K562 (cell line): Measurements from ENCODE around the gene NOL12. TPM values are rescaled to one million over a fixed set of nuclear protein-coding genes. Genes with fewer than 3 reads are reported as not detected.
A peak's percentile ranks its signal among the peaks of the same experiment; 100 is the strongest.

Experiments
- ATAC-seq: fragments of 200-7000 bp; cut with Tn5 transposase; 3 replicates; pipeline ENCODE4 v1.9.1; 2020; ENCODE audit warnings: moderate library complexity
- BruUV-seq: library from RNA; stranded (reverse); fragments of 400-500 nt; replicated peaks from 2 replicates; lab custom pipeline; 2021; lab: Mats Ljungman, UMichigan
- CTCF ChIA-PET: fragments of 300-600 bp; formaldehyde crosslinking; extraction: SDS; loops from one replicate; lab custom pipeline; 2021; ENCODE audit warnings: low intra/inter-chr PET ratio; lab: Yijun Ruan, JAX
- POLR2A ChIA-PET: fragments of 300-600, 350-650 bp; sonication (Branson Sonifier 250); formaldehyde crosslinking; extraction: SDS; loops from one replicate; lab custom pipeline; 2021; ENCODE audit warnings: antibody characterized with exemption, inconsistent platforms; lab: Yijun Ruan, JAX
- DNase-seq, 4 experiments: peaks; one replicate each; pipeline versions ENCODE4 v3.0.0 to v3.0.0-alpha.2; 2011 to 2018; ENCODE audit warnings: low spot score in 3 of 4, mixed read lengths in 3 of 4; ENCODE audit errors: extremely low read depth in 1 of 4
- FAIRE-seq: peaks from 2 replicates; lab custom pipeline; 2011; peaks lifted over from hg19 to GRCh38; lab: Jason Lieb, UNC
- H2AFZ ChIP-seq: 2 replicates; pipeline ENCODE4 v1.6.0; 2011; ENCODE audit warnings: low read depth, low read length, control low read depth, inconsistent platforms
- H3K27ac ChIP-seq: fragments of 200-600 bp; 3 replicates; pipeline ENCODE4 v1.8.0; 2011; ENCODE audit warnings: low read depth, mild to moderate bottlenecking, control low read depth, inconsistent platforms, low read length, moderate library complexity, mixed read lengths; ENCODE audit errors: extremely low read depth
- H3K27me3 ChIP-seq, 2 experiments: fragments of 300-600 bp in 1 of 2; 2 replicates in 1 of 2; 3 replicates in 1 of 2; pipeline versions ENCODE4 v1.6.0 to v1.8.0; 2011; ENCODE audit warnings: inconsistent platforms in 2 of 2, low read length in 2 of 2, mild to moderate bottlenecking in 1 of 2, mixed read lengths in 1 of 2, moderate library complexity in 1 of 2; ENCODE audit not compliant: control insufficient read depth in 2 of 2, insufficient read depth in 2 of 2
- H3K36me3 ChIP-seq: fragments of 300-600 bp; 3 replicates; pipeline ENCODE4 v1.8.0; 2011; ENCODE audit warnings: mild to moderate bottlenecking, low read length, inconsistent platforms; ENCODE audit not compliant: control insufficient read depth, insufficient read depth
- H3K4me1 ChIP-seq, 2 experiments: fragments of 200-600 bp in 1 of 2; replicated peaks in 1 of 2; 2 replicates in 1 of 2; 3 replicates in 1 of 2; pipeline versions ENCODE4 v1.5.1 to v1.8.0; 2011; ENCODE audit warnings: inconsistent platforms in 2 of 2, low read length in 2 of 2, mild to moderate bottlenecking in 1 of 2, mixed read lengths in 1 of 2, moderate library complexity in 1 of 2; ENCODE audit not compliant: control insufficient read depth in 2 of 2, insufficient read depth in 2 of 2
- H3K4me2 ChIP-seq: 2 replicates; pipeline ENCODE4 v1.6.1; 2011; ENCODE audit warnings: low read length, control low read depth, inconsistent platforms, mixed read lengths; ENCODE audit not compliant: insufficient read depth
- H3K4me3 ChIP-seq: fragments of 200-600 bp; sonication (generic), shearing (Covaris generic); 2 replicates; pipeline ENCODE4 v1.5.1; 2016; ENCODE audit warnings: control low read depth, inconsistent platforms
- H3K79me2 ChIP-seq: fragments of 200-600 bp; 3 replicates; pipeline ENCODE4 v1.8.0; 2011; ENCODE audit warnings: low read length, inconsistent platforms; ENCODE audit not compliant: control insufficient read depth, insufficient read depth
- H3K9ac ChIP-seq, 2 experiments: 2 replicates each; pipeline versions ENCODE4 v1.6.0 to v1.6.1; 2011; ENCODE audit warnings: low read depth in 2 of 2, low read length in 2 of 2, control low read depth in 1 of 2, inconsistent platforms in 1 of 2, mild to moderate bottlenecking in 1 of 2, mixed read lengths in 1 of 2; ENCODE audit not compliant: insufficient read depth in 1 of 2
- H3K9me1 ChIP-seq: one replicate; pipeline ENCODE4 v1.6.0; 2011; ENCODE audit warnings: inconsistent platforms, mild to moderate bottlenecking, low read length, moderate library complexity; ENCODE audit not compliant: control insufficient read depth, insufficient read depth
- H3K9me3 ChIP-seq: replicated peaks from 2 replicates; pipeline ENCODE4 v1.5.1; 2011; ENCODE audit warnings: low read depth, low read length, inconsistent platforms; ENCODE audit not compliant: control insufficient read depth, insufficient read depth
- H4K20me1 ChIP-seq: replicated peaks from 2 replicates; pipeline ENCODE4 v1.6.1; 2011; ENCODE audit warnings: low read length, inconsistent platforms, mixed read lengths; ENCODE audit not compliant: control insufficient read depth, insufficient read depth
- ADNP ChIP-seq: fragments of 200-800 bp; sonication (Bioruptor generic); IDR thresholded peaks from 2 replicates; pipeline ENCODE4 v1.6.1; 2016; ENCODE audit warnings: missing genetic modification characterization, missing compliant biosample characterization
- BMI1 ChIP-seq: fragments of 150-350 bp; IDR thresholded peaks from 2 replicates; pipeline ENCODE4 v1.6.1; 2014; ENCODE audit warnings: low read length
- CHD1 ChIP-seq: fragments of 200-600 bp; sonication (generic); IDR thresholded peaks from one replicate; pipeline ENCODE4 v1.6.1; 2012; ENCODE audit warnings: mild to moderate bottlenecking, moderate library complexity, low read length, inconsistent platforms
- FOS ChIP-seq: IDR thresholded peaks from 3 replicates; pipeline ENCODE4 v1.6.1; 2011; ENCODE audit not compliant: insufficient read length; ENCODE audit errors: extremely low read depth
- HMBOX1 ChIP-seq: sonication (generic); IDR thresholded peaks from 2 replicates; pipeline ENCODE4 v1.6.1; 2016
- HOMEZ ChIP-seq: fragments of 250-450 bp; sonication (Bioruptor Pico); IDR thresholded peaks from 2 replicates; pipeline ENCODE4 v1.4.0; 2020; ENCODE audit warnings: mild to moderate bottlenecking, moderate library complexity
- MIER1 ChIP-seq: fragments of 450-650 bp; IDR thresholded peaks from 2 replicates; pipeline ENCODE4 v1.6.1; 2016; ENCODE audit warnings: antibody characterized with exemption, mild to moderate bottlenecking, low read depth
- MXI1 ChIP-seq: IDR thresholded peaks from 2 replicates; pipeline ENCODE4 v1.6.1; 2011; ENCODE audit warnings: low read depth, mild to moderate bottlenecking, improper control_type of control experiment, low read length
- NR2C1 ChIP-seq, 2 experiments: fragments of 450-650 bp; IDR thresholded peaks; 2 replicates each; pipeline ENCODE4 v1.6.1; 2017; ENCODE audit warnings: mild to moderate bottlenecking in 2 of 2, antibody characterized with exemption in 1 of 2, inconsistent platforms in 1 of 2, missing compliant biosample characterization in 1 of 2, missing genetic modification characterization in 1 of 2
- SMAD4 ChIP-seq: fragments of 250-450 bp; sonication (Bioruptor Pico); conservative IDR thresholded peaks from 2 replicates; pipeline ENCODE4 v1.8.0; 2021; ENCODE audit warnings: inconsistent platforms, mild to moderate bottlenecking, moderate library complexity
- TFAP4 ChIP-seq: sonication (generic); formaldehyde crosslinking; IDR thresholded peaks from 2 replicates; pipeline ENCODE4 v1.8.0; 2022; ENCODE audit warnings: missing genetic modification reagents, mild to moderate bottlenecking, moderate library complexity, borderline replicate concordance
- ZKSCAN8 ChIP-seq: fragments of 200-800 bp; sonication (Bioruptor generic); IDR thresholded peaks from 2 replicates; pipeline ENCODE4 v1.6.1; 2016; ENCODE audit warnings: missing genetic modification characterization, missing compliant biosample characterization
- ZNF175 ChIP-seq: fragments of 200-800 bp; sonication (Bioruptor generic); IDR thresholded peaks from 2 replicates; pipeline ENCODE4 v1.6.1; 2016; ENCODE audit warnings: low read depth, mild to moderate bottlenecking, missing genetic modification characterization, missing compliant biosample characterization
- ZNF384 ChIP-seq: IDR thresholded peaks from 2 replicates; pipeline ENCODE4 v1.6.1; 2012; ENCODE audit warnings: low read depth, low read length, improper control_type of control experiment
- ZNF511 ChIP-seq: sonication (generic); formaldehyde crosslinking; IDR thresholded peaks from 2 replicates; pipeline ENCODE4 v1.8.0; 2022; ENCODE audit warnings: mild to moderate bottlenecking, missing genetic modification reagents
- WGBS: fragments of 100-300 bp; shearing (Covaris generic); methylation state at CpG from one replicate; pipeline ENCODE4 v1.1.6; 2016; ENCODE audit warnings: low coverage, mixed read lengths; ENCODE audit not compliant: insufficient coverage; ENCODE audit errors: missing lambda C conversion rate; 5-methylcytosine and 5-hydroxymethylcytosine counted together
- in situ Hi-C: fragments of 300-500 bp; cut with MboI; formaldehyde crosslinking; loops from 4 replicates; pipeline ENCODE4 v1.15.0; 2018; ENCODE audit warnings: inconsistent platforms, mixed read lengths
- intact Hi-C: fragments of 100-400 bp; cut with micrococcal nuclease; formaldehyde crosslinking; loops from 2 replicates; pipeline ENCODE4 v1.14.2; 2022
- polyA plus RNA-seq, 8 experiments: library from polyadenylated mRNA; depleted of rRNA in 4 of 8; stranded (reverse) in 5 of 8; unstranded in 3 of 8; fragments of >200 nt; fragmentation: Nextera tagmentation in 2 of 8; fragmentation: Illumina TruSeq in 1 of 8; extraction: Ambion mirVana in 2 of 8; extraction: Trizol in 1 of 8; gene quantifications; 2 replicates each; pipeline versions ENCODE4 v1.2.1 to v1.2.3, GENCODE V29; 2011 to 2014; ENCODE audit warnings: inconsistent platforms in 1 of 8, missing spikeins in 1 of 8
- total RNA-seq, 7 experiments: library from RNA; depleted of rRNA in 6 of 7; stranded (reverse); fragments of >200 nt in 6 of 7; fragmentation: Illumina TruSeq in 2 of 7; extraction: Trizol in 2 of 7; gene quantifications; 2 replicates each; pipeline versions ENCODE4 v1.2.1 to v1.2.3, GENCODE V29; 2011 to 2021; ENCODE audit warnings: low replicate concordance in 1 of 7

NOL12 gene
- total and polyA plus RNA-seq, 9 of the 15 experiments (the other 6 are each of a cell fraction or from before 2014, with no cell fraction given) = 2.8 to 40.9 (median 28.5) TPM

GRCh38 chr22:37636949-37637273 lies 49.2 kb upstream of the NOL12 start (continued):
- TF ChIP-seq ZNF511 (CRISPR knock-in tag) (no peak), ZNF175 (CRISPR knock-in tag) (no peak), NR2C1 (IDR thresholded peaks at IDR 0.05) (no peak), NR2C1 (tag; IDR thresholded peaks at IDR 0.05) (no peak)
- TF ChIP-seq, all 486 proteins: peak for 0

GRCh38 chr22:37638391-37639069 lies 47.6 kb upstream of the NOL12 start:
- CTCF ChIA-PET = no interaction called here
- Histone ChIP-seq H3K9me3 (no peaks in the 10 kb centered on the region), H4K20me1 (no peaks in the 10 kb centered on the region), H3K27me3 (no peaks in the 10 kb centered on the region), H3K79me2 (peaks cover 11% of the 10 kb centered on the region), H3K9me1 (no peaks in the 10 kb centered on the region), H2AFZ (no peak overlapping the region), H3K27ac (no peak overlapping the region), H3K4me2 (peak overlapping the region; percentile 55; the same call in 1 of the 2 replicates), H3K9ac (peak overlapping the region in 1 of 2 experiments; percentile 92; a peak in 3 of 4 replicates), H3K36me3 (peaks cover 22% of the 10 kb centered on the region; the same call in 2 of the 3 replicates), H3K4me3 (no peak overlapping the region; the same call in 1 of the 2 replicates), H3K4me1 (peaks cover 32 to 84% of the 10 kb centered on the region in 2 experiments)
- DNase-seq (no peak), ATAC-seq (no peak), FAIRE-seq (no peak)
- POLR2A ChIA-PET = interaction anchor here (0.6 to 2.5 kb wide), 8 partner anchors 11 to 1399 kb away, joined by 3 to 12 read pairs (median 3); partner anchors contain the start of gene APOL2
- TF ChIP-seq TFAP4 = 0 out of 2 replicates have a peak, but pooled peaks have one; percentile 27
- no peak for TF ChIP-seq HOMEZ (CRISPR knock-in tag)
- no peak for TF ChIP-seq FOS
- no peak for TF ChIP-seq ADNP (tag)
- TF ChIP-seq HMBOX1 = no peak
- TF ChIP-seq BMI1 = no peak
- no peak for TF ChIP-seq MXI1
- TF ChIP-seq CHD1 = no peak
- TF ChIP-seq SMAD4 (CRISPR knock-in tag) = no peak
- no peak for TF ChIP-seq MIER1
- no peak for TF ChIP-seq ZNF384
- TF ChIP-seq ZKSCAN8 = peak; percentile 52; the same call in 1 of the 2 replicates
- 75% methylated on average over 9 of the region's 11 CpGs for WGBS
- intact Hi-C loops (no loop called here), in situ Hi-C loops (no loop called here)
- no TSS peak for BruUV-seq
